ENCODE results near the gene ACADL. TPM values are rescaled to one million over a fixed set of nuclear protein-coding genes. Genes with fewer than 3 reads are reported as not detected.

ACADL gene
- total and polyA plus RNA-seq, 2 of the 8 experiments (the other 6 are each of a cell fraction or from before 2014, with no cell fraction given): 0.11 to 0.34 TPM

- Histone ChIP-seq H3K9me3 (ENCODE audit: insufficient read depth in 2 of 2, low read depth in 1 of 2, low read length in 1 of 2) (no peaks in the 10 kb centered on the region), H4K91ac (replicated peaks; ENCODE audit: insufficient read length, low read length) (no peak overlapping the region), H3K4me2 (ENCODE audit: insufficient read depth in 1 of 2, low read depth in 2 of 2, low read length in 2 of 2) (no peak overlapping the region), H3K14ac (ENCODE audit: insufficient read length) (no peak overlapping the region), H3K27ac (ENCODE audit: low read depth, low read length) (no peak overlapping the region), H3K18ac (ENCODE audit: extremely low read depth, low read length) (no peak overlapping the region), H3K4ac (replicated peaks; ENCODE audit: insufficient read length, low read depth, low read length) (no peak overlapping the region), H3K23me2 (ENCODE audit: low read depth, low read length) (peaks cover 9% of the 10 kb centered on the region), H2BK120ac (replicated peaks; ENCODE audit: low read depth, low read length) (no peak overlapping the region), H3K79me2 (ENCODE audit: control insufficient read depth in 1 of 2, insufficient read depth in 2 of 2, low read length in 2 of 2) (no peaks in the 10 kb centered on the region), H4K20me1 (replicated peaks in 1 of 2; ENCODE audit: control insufficient read depth in 1 of 2, insufficient read depth in 2 of 2, low read length in 2 of 2) (no peaks in the 10 kb centered on the region), H2AK5ac (ENCODE audit: low read depth, low read length) (no peak overlapping the region), H4K8ac (ENCODE audit: extremely low read depth, insufficient read depth, low read length) (no peak overlapping the region), H3K9ac (replicated peaks in 1 of 4; ENCODE audit: extremely low read depth in 1 of 4, low read depth in 3 of 4, low read length in 3 of 4) (no peak overlapping the region), H3K27me3 (replicated peaks in 1 of 4; ENCODE audit: control insufficient read depth in 3 of 4, extremely low read depth in 1 of 4, insufficient read depth in 3 of 4, low read length in 3 of 4) (peaks cover 0 to 27% (median 17%) of the 10 kb centered on the region in 4 experiments; a peak in 6 of 7 replicates), H3K4me1 (replicated peaks in 1 of 4; ENCODE audit: control insufficient read depth in 3 of 4, insufficient read depth in 4 of 4, low read length in 3 of 4) (peaks cover 0 to 3% (median 0%) of the 10 kb centered on the region in 4 experiments; a peak in 2 of 7 replicates), H3K56ac (replicated peaks; ENCODE audit: insufficient read length, low read depth, low read length) (no peak overlapping the region), H2BK20ac (ENCODE audit: low read length) (no peak overlapping the region), H2BK5ac (ENCODE audit: low read depth, low read length) (no peak overlapping the region), H4K5ac (ENCODE audit: insufficient read length, low read depth, low read length) (no peak overlapping the region), H3K79me1 (ENCODE audit: low read depth, low read length) (no peaks in the 10 kb centered on the region), H3K23ac (ENCODE audit: insufficient read length) (no peak overlapping the region), H3K4me3 (ENCODE audit: extremely low read depth in 1 of 4, insufficient read depth in 2 of 4, low read depth in 3 of 4, low read length in 4 of 4) (no peak overlapping the region), H3K36me3 (ENCODE audit: control insufficient read depth in 2 of 4, insufficient read depth in 4 of 4, low read length in 3 of 4) (no peaks in the 10 kb centered on the region), H2AFZ (ENCODE audit: low read length) (no peak overlapping the region), H2BK12ac (ENCODE audit: low read depth, low read length) (no peak overlapping the region), H2BK15ac (ENCODE audit: low read length) (no peak overlapping the region)
- DNase-seq (ENCODE audit: low read depth in 1 of 2, low spot score in 2 of 2): no peak
- WGBS, 2 experiments (ENCODE audit: extremely low coverage in 1 of 2, insufficient coverage in 1 of 2, insufficient read length in 1 of 2, insufficient replicate concordance in 2 of 2, low coverage in 1 of 2, low lambda C conversion rate in 2 of 2, missing lambda C conversion rate in 1 of 2): 96% methylated on average over 4 of the region's 4 CpGs; no CpG with 5 or more reads in 1 of the 2 experiments
- ChIA-PET CTCF (ENCODE audit: partially characterized antibody) (no interaction called here), POLR2A (ENCODE audit: partially characterized antibody) (interaction anchor here (0.5 kb wide), 1 partner anchor 18 kb away, joined by 3 read pairs; no protein-coding TSS in a partner anchor)
- FAIRE-seq: no peak
- TF ChIP-seq NANOG (IDR thresholded peaks at IDR 0.05; ENCODE audit: insufficient read depth, low read depth, low read length, poor library complexity, severe bottlenecking) (no peak), CBX5 (IDR thresholded peaks at IDR 0.05; ENCODE audit: low read depth, low read length) (no peak), SIX5 (IDR thresholded peaks at IDR 0.05; ENCODE audit: low read depth, low read length) (no peak)
Observed at GRCh38 chr2:210227290-210228088, 2.2 kb upstream of the ACADL start.

All from H1 (cell line).